ENCODE results near the gene VAPB.
A peak's percentile ranks its signal among the peaks of the same experiment; 100 is the strongest.

Gene VAPB

GRCh38 chr20:58433759-58434158, 44.7 kb downstream of the VAPB start:
- DNase-seq (ENCODE audit: low read depth in 4 of 4, low spot score in 1 of 4) = no peak

GRCh38 chr20:58434326-58434725, 45.3 kb downstream of the VAPB start:
- no peak for DNase-seq (ENCODE audit: low read depth in 4 of 4, low spot score in 1 of 4)

GRCh38 chr20:58435237-58435636, 46.2 kb downstream of the VAPB start:
- DNase-seq (ENCODE audit: low read depth in 4 of 4, low spot score in 1 of 4) = no peak

- no peak for DNase-seq (ENCODE audit: low read depth in 4 of 4, low spot score in 1 of 4)
Observed at GRCh38 chr20:58436868-58437645, 48.0 kb downstream of the VAPB start.

GRCh38 chr20:58438970-58439808, 50.2 kb downstream of the VAPB start:
- DNase-seq (ENCODE audit: low read depth in 4 of 4, low spot score in 1 of 4) = no peak

GRCh38 chr20:58440021-58440767, 51.2 kb downstream of the VAPB start:
- DNase-seq (ENCODE audit: low read depth in 4 of 4, low spot score in 1 of 4) = no peak

- no peak for DNase-seq (ENCODE audit: low read depth in 4 of 4, low spot score in 1 of 4)
Observed at GRCh38 chr20:58441723-58442122, 52.7 kb downstream of the VAPB start.

GRCh38 chr20:58444746-58445255, 55.8 kb downstream of the VAPB start:
- DNase-seq (ENCODE audit: low read depth in 4 of 4, low spot score in 1 of 4) = no peak

GRCh38 chr20:58446264-58446959, 57.4 kb downstream of the VAPB start:
- DNase-seq (ENCODE audit: low read depth in 4 of 4, low spot score in 1 of 4) = no peak

- no peak for DNase-seq (ENCODE audit: low read depth in 4 of 4, low spot score in 1 of 4)
Observed at GRCh38 chr20:58446960-58447265, 57.9 kb downstream of the VAPB start.

GRCh38 chr20:58447511-58448391, 58.7 kb downstream of the VAPB start:
- DNase-seq (ENCODE audit: low read depth in 4 of 4, low spot score in 1 of 4) = peak; percentile 5 to 30 (median 15)

GRCh38 chr20:58448958-58449357, 59.9 kb downstream of the VAPB start:
- no peak for DNase-seq (ENCODE audit: low read depth in 4 of 4, low spot score in 1 of 4)

GRCh38 chr20:58449681-58450221, 60.7 kb downstream of the VAPB start:
- DNase-seq (ENCODE audit: low read depth in 4 of 4, low spot score in 1 of 4) = no peak

GRCh38 chr20:58450254-58450653, 61.2 kb downstream of the VAPB start:
- DNase-seq (ENCODE audit: low read depth in 4 of 4, low spot score in 1 of 4) = no peak

GRCh38 chr20:58452667-58453255, 63.7 kb downstream of the VAPB start:
- DNase-seq (ENCODE audit: low read depth in 4 of 4, low spot score in 1 of 4) = no peak

GRCh38 chr20:58453391-58453790, 64.4 kb downstream of the VAPB start:
- no peak for DNase-seq (ENCODE audit: low read depth in 4 of 4, low spot score in 1 of 4)

GRCh38 chr20:58454460-58454859, 65.4 kb downstream of the VAPB start:
- DNase-seq (ENCODE audit: low read depth in 4 of 4, low spot score in 1 of 4) = no peak

- no peak for DNase-seq (ENCODE audit: low read depth in 4 of 4, low spot score in 1 of 4)
Observed at GRCh38 chr20:58457083-58457695, 68.2 kb downstream of the VAPB start.

Measured in stimulated activated CD4-positive, alpha-beta T cell treated with anti-CD3 and anti-CD28 coated beads, Interleukin-1b, Interleukin-23, amount 100 ng/mL, for 24 hours (primary cell).